Loucy (cell line): Measurements from ENCODE around the gene AGAP5.

ENCODE experiments used
- H2AFZ ChIP-seq: fragments of 200-600 bp; sonication (generic); 2 replicates; pipeline ENCODE4 v1.6.0; 2016; ENCODE audit warnings: antibody characterized with exemption, mild to moderate bottlenecking, low read length, moderate library complexity
- H3F3A ChIP-seq: fragments of 200-600 bp; 2 replicates; pipeline ENCODE4 v1.6.0; 2016; ENCODE audit warnings: antibody characterized with exemption, low read depth, mild to moderate bottlenecking
- H3K27me3 ChIP-seq: fragments of 200-600 bp; sonication (generic); 2 replicates; pipeline ENCODE4 v1.6.1; 2014; ENCODE audit warnings: low read length, mild to moderate bottlenecking; ENCODE audit not compliant: insufficient read depth, poor library complexity, severe bottlenecking
- H3K36me3 ChIP-seq: fragments of 200-600 bp; sonication (generic); 2 replicates; pipeline ENCODE4 v1.6.1; 2016; ENCODE audit warnings: low read length; ENCODE audit not compliant: insufficient read depth
- H3K4me1 ChIP-seq: fragments of 200-600 bp; sonication (generic); 2 replicates; pipeline ENCODE4 v1.5.1; 2014; ENCODE audit warnings: low read length, mild to moderate bottlenecking; ENCODE audit not compliant: insufficient read depth, poor library complexity, severe bottlenecking
- H3K4me2 ChIP-seq: fragments of 200-600 bp; sonication (generic); 2 replicates; pipeline ENCODE4 v1.6.0; 2014; ENCODE audit warnings: antibody characterized with exemption, low read length, low read depth, mild to moderate bottlenecking; ENCODE audit not compliant: poor library complexity, severe bottlenecking
- H3K4me3 ChIP-seq: fragments of 200-600 bp; sonication (generic); 2 replicates; pipeline ENCODE4 v1.5.1; 2014; ENCODE audit warnings: low read length, mild to moderate bottlenecking, mixed read lengths; ENCODE audit not compliant: poor library complexity, severe bottlenecking
- H3K79me2 ChIP-seq: fragments of 200-600 bp; sonication (generic); 2 replicates; pipeline ENCODE4 v1.6.1; 2014; ENCODE audit warnings: low read length; ENCODE audit not compliant: insufficient read depth
- H3K9ac ChIP-seq: fragments of 200-600 bp; sonication (generic); 2 replicates; pipeline ENCODE4 v1.6.0; 2014; ENCODE audit warnings: mild to moderate bottlenecking, low read depth, low read length, moderate library complexity; ENCODE audit not compliant: poor library complexity, severe bottlenecking
- H3K9me2 ChIP-seq: fragments of 200-600 bp; sonication (generic); replicated peaks from 2 replicates; pipeline ENCODE4 v1.6.1; 2016; ENCODE audit warnings: low read depth, low read length, mixed read lengths
- H3K9me3 ChIP-seq: fragments of 200-600 bp; sonication (generic); 2 replicates; pipeline ENCODE4 v1.6.1; 2014; ENCODE audit warnings: mild to moderate bottlenecking, antibody characterized with exemption, low read length, low read depth; ENCODE audit not compliant: insufficient read depth
- H4K20me1 ChIP-seq: fragments of 200-600 bp; sonication (generic); 2 replicates; pipeline ENCODE4 v1.6.0; 2014; ENCODE audit warnings: antibody characterized with exemption, low read length, mild to moderate bottlenecking; ENCODE audit not compliant: insufficient read depth, poor library complexity, severe bottlenecking
- EZH2phosphoT487 ChIP-seq: fragments of 200-600 bp; IDR thresholded peaks from 2 replicates; pipeline ENCODE4 v1.6.1; 2018; ENCODE audit warnings: antibody characterized with exemption, mild to moderate bottlenecking, moderate library complexity, borderline replicate concordance
- TF ChIP-seq, protein P1 (sequence below): fragments of 200-600 bp; sonication (generic); conservative IDR thresholded peaks from 2 replicates; pipeline ENCODE4 v1.5.1; 2014; ENCODE audit warnings: mild to moderate bottlenecking, antibody characterized with exemption, low read length

Gene AGAP5

DNA sequence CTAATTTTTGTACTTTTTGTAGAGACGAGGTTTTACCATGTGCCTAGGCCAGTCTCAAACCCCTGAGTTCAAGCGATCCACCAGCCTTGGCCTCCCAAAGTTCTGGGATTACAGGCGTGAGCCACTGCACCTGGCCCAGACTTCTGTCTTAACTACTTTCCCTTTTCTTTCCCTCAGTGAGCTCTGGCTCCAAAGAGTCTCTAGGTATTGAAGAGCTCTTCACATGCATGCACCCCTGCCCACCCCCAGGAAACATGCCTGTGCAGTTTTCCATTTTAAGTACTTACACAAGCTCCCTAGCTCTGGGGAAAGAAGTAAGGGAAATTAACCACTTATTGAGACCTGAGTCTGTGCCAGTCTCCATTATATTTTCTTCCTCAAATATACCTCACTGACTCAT, 58.6 kb downstream of the AGAP5 start:
- Histone ChIP-seq H3F3A (no peaks in the 10 kb centered on the region), H3K9me2 (no peaks in the 10 kb centered on the region), H3K4me1 (no peaks in the 10 kb centered on the region), H3K79me2 (no peaks in the 10 kb centered on the region), H3K4me3 (no peak overlapping the region), H3K9me3 (no peaks in the 10 kb centered on the region), H4K20me1 (no peaks in the 10 kb centered on the region), H3K4me2 (no peak overlapping the region), H2AFZ (no peak overlapping the region; the same call in 1 of the 2 replicates), H3K36me3 (no peaks in the 10 kb centered on the region), H3K27me3 (no peaks in the 10 kb centered on the region), H3K9ac (no peak overlapping the region)
- TF ChIP-seq, protein P1, sequence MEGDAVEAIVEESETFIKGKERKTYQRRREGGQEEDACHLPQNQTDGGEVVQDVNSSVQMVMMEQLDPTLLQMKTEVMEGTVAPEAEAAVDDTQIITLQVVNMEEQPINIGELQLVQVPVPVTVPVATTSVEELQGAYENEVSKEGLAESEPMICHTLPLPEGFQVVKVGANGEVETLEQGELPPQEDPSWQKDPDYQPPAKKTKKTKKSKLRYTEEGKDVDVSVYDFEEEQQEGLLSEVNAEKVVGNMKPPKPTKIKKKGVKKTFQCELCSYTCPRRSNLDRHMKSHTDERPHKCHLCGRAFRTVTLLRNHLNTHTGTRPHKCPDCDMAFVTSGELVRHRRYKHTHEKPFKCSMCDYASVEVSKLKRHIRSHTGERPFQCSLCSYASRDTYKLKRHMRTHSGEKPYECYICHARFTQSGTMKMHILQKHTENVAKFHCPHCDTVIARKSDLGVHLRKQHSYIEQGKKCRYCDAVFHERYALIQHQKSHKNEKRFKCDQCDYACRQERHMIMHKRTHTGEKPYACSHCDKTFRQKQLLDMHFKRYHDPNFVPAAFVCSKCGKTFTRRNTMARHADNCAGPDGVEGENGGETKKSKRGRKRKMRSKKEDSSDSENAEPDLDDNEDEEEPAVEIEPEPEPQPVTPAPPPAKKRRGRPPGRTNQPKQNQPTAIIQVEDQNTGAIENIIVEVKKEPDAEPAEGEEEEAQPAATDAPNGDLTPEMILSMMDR = no peak
- no peak for TF ChIP-seq EZH2phosphoT487

DNA sequence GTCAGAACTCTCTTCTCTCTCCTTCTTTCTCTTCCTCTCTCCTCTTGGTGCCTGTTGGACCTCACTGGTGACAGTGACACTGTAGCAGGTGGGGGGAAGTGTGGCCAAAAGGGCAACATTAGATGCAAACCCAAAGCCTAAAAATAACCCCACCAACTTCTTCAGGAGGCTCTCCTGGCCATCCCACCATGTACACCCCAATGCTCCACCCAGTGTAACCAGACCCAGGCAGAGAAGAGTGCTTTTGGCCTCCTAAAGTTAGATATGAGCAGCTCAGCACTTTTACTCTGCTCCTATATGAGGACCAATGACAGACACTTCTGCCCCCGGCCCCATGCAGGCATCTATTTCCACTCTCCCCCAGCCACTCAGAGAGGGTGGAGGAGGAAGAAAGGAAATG, 62.1 kb downstream of the AGAP5 start:
- no peaks in the 10 kb centered on the region for H3K27me3 ChIP-seq
- TF ChIP-seq, protein P1 = no peak
- TF ChIP-seq EZH2phosphoT487 = no peak
- no peaks in the 10 kb centered on the region for H3F3A ChIP-seq
- no peaks in the 10 kb centered on the region for H3K9me2 ChIP-seq
- H3K4me3 ChIP-seq = no peak overlapping the region
- H3K9me3 ChIP-seq = no peaks in the 10 kb centered on the region
- peak overlapping the region; percentile 60; the same call in 1 of the 2 replicates for H2AFZ ChIP-seq
- H3K79me2 ChIP-seq = no peaks in the 10 kb centered on the region
- H4K20me1 ChIP-seq = no peaks in the 10 kb centered on the region
- no peaks in the 10 kb centered on the region for H3K4me1 ChIP-seq
- no peaks in the 10 kb centered on the region for H3K36me3 ChIP-seq
- H3K9ac ChIP-seq = no peak overlapping the region
- H3K4me2 ChIP-seq = no peak overlapping the region

DNA sequence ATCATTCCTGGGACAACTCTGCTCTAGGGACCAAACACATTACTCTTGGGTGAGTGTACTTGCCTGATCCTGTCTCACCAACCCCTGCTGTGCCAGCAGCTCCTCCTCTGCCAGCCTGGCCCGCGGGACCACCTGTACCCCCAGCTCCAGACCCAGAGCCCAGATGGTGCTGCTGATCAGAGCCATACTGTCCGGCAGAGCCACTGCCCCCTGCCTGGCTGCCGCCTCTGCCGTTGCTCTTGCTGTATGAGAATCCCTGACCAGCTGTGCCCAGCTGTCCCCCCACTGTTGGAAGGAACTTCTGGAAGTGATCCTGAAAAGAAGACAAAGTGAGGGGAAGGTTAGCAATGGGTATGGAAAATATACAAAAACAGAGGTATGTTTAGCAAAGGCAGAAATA, 63.5 kb downstream of the AGAP5 start:
- Histone ChIP-seq H3K36me3 (no peaks in the 10 kb centered on the region), H3K79me2 (no peaks in the 10 kb centered on the region), H3K4me1 (no peaks in the 10 kb centered on the region), H3K4me2 (no peak overlapping the region), H3K9ac (no peak overlapping the region), H3K4me3 (no peak overlapping the region), H4K20me1 (no peaks in the 10 kb centered on the region), H2AFZ (no peak overlapping the region), H3K9me2 (no peaks in the 10 kb centered on the region), H3F3A (no peaks in the 10 kb centered on the region), H3K27me3 (no peaks in the 10 kb centered on the region), H3K9me3 (no peaks in the 10 kb centered on the region)
- TF ChIP-seq, protein P1 = no peak
